Measurements from ENCODE around the gene ANGPTL2. TPM values are rescaled to one million over a fixed set of nuclear protein-coding genes. Genes with fewer than 3 reads are reported as not detected.

Gene ANGPTL2
- 9.5 and 14.7 TPM in 2 replicates for total RNA-seq (2012; rRNA removed)
- polyA plus RNA-seq (2012; rRNA removed), result 23.5 and 25.1 TPM in 2 replicates
- polyA plus RNA-seq (2012; cell fraction: cytosol; rRNA removed), result 17.2 and 30.6 TPM in 2 replicates
- polyA plus RNA-seq (2012; cell fraction: nucleus; rRNA removed; ENCODE audit: low replicate concordance), result 24.7 and 29.8 TPM in 2 replicates
- percentile 83 among the genes with signal in this experiment for Bru-seq, nascent RNA
- BruChase-seq, experiment 1, labeled RNA remaining after a 6-hour chase, result percentile 88 among the genes with signal in this experiment
- BruChase-seq, experiment 2, labeled RNA remaining after a 2-hour chase, result percentile 84 among the genes with signal in this experiment
- long read RNA-seq, transcript ANGPTL2-202 (5 exons, 3,707 nt), result major isoform, 21 of 86 reads
- long read RNA-seq, partial matches to known transcripts, result 24 of 86 reads
- long read RNA-seq, other reads (novel, unspliced or antisense), result 40 of 86 reads

- CTCF ChIA-PET, result interaction anchor here (0.6 to 1.5 kb wide), 5 partner anchors 9 to 154 kb away, joined by 3 to 5 read pairs (median 3); no protein-coding TSS in a partner anchor
- 1% methylated on average over 15 of the region's 43 CpGs; no CpG with 5 or more reads in 1 of the 2 experiments for WGBS, 2 experiments (ENCODE audit: extremely low coverage in 2 of 2, insufficient read length in 1 of 2)
- peak; percentile 92 for ATAC-seq (ENCODE audit: low read depth)
- TF ChIP-seq MAZ (IDR thresholded peaks at IDR 0.05; ENCODE audit: borderline replicate concordance, low read depth, low read length), result peak; percentile 96; the same call in 1 of the 2 replicates
- TF ChIP-seq, protein P1, sequence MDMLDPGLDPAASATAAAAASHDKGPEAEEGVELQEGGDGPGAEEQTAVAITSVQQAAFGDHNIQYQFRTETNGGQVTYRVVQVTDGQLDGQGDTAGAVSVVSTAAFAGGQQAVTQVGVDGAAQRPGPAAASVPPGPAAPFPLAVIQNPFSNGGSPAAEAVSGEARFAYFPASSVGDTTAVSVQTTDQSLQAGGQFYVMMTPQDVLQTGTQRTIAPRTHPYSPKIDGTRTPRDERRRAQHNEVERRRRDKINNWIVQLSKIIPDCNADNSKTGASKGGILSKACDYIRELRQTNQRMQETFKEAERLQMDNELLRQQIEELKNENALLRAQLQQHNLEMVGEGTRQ (IDR thresholded peaks at IDR 0.05; ENCODE audit: low read depth, low read length), result no peak
- no peak for TF ChIP-seq NFE2L2 (IDR thresholded peaks at IDR 0.05; ENCODE audit: low read depth, low read length)
- peak; percentile 95 for TF ChIP-seq BHLHE40 (IDR thresholded peaks at IDR 0.05; ENCODE audit: low read depth, low read length)
- no peak for TF ChIP-seq SMC3 (IDR thresholded peaks at IDR 0.05; ENCODE audit: low read depth, low read length)
- no peak for TF ChIP-seq CEBPB (IDR thresholded peaks at IDR 0.05; ENCODE audit: low read depth, low read length)
- TF ChIP-seq POLR2A (IDR thresholded peaks at IDR 0.05; ENCODE audit: low read depth, low read length), result peak; percentile 94
- no peak for TF ChIP-seq RFX5 (IDR thresholded peaks at IDR 0.05; ENCODE audit: low read depth, low read length)
- peak; percentile 41 for TF ChIP-seq FOS (IDR thresholded peaks at IDR 0.05; ENCODE audit: low read depth, low read length)
- no peak for TF ChIP-seq ELK1 (IDR thresholded peaks at IDR 0.05; ENCODE audit: borderline replicate concordance, low read depth, low read length)
- TF ChIP-seq MXI1 (IDR thresholded peaks at IDR 0.05; ENCODE audit: borderline replicate concordance, low read depth, low read length), result 0 out of 2 replicates have a peak, but pooled peaks have one; percentile 63
- no peak for TF ChIP-seq RCOR1 (IDR thresholded peaks at IDR 0.05; ENCODE audit: insufficient replicate concordance, low read length)
Observed at GRCh38 chr9:127122176-127123063, at the start of gene ANGPTL2. TSS of gene ANGPTL2 (minus strand) at chr9:127122635. CDS start at chr9:127108731, 13,904 bp downstream.

More at GRCh38 chr9:127122176-127123063, at the start of gene ANGPTL2:
- Histone ChIP-seq H3K23ac (ENCODE audit: low read depth, low read length) (peak within 1 kb of the TSS; percentile 90), H2BK20ac (ENCODE audit: low read depth, low read length) (peak within 1 kb of the TSS; percentile 90), H4K20me1 (ENCODE audit: insufficient read depth, low read length) (peaks cover 25% of the 10 kb centered on the region), H2BK15ac (ENCODE audit: low read depth, low read length) (peak within 1 kb of the TSS; percentile 91; the same call in 2 of the 3 replicates), H3K27ac (ENCODE audit: insufficient read depth, low read length) (peak within 1 kb of the TSS; percentile 83), H2BK5ac (ENCODE audit: low read depth, low read length, poor library complexity, severe bottlenecking) (peak within 1 kb of the TSS; percentile 75), H3K4me1 (ENCODE audit: control insufficient read depth, insufficient read depth, low read length) (peaks cover 27% of the 10 kb centered on the region), H3K4me2 (ENCODE audit: low read depth, low read length) (peak within 1 kb of the TSS; percentile 71), H3K9me3 (ENCODE audit: control insufficient read depth, insufficient read depth, low read length) (no peaks in the 10 kb centered on the region), H2AFZ (replicated peaks; ENCODE audit: low read length, poor library complexity) (peak within 1 kb of the TSS; percentile 92), H3K18ac (ENCODE audit: low read depth, low read length) (peak within 1 kb of the TSS; percentile 56), H2AK9ac (replicated peaks; ENCODE audit: low read depth, low read length, poor library complexity) (peak within 1 kb of the TSS; percentile 94), H2AK5ac (ENCODE audit: low read depth, low read length) (peak within 1 kb of the TSS; percentile 96), H2BK120ac (ENCODE audit: low read depth, low read length) (peak within 1 kb of the TSS; percentile 98), H3K27me3 (ENCODE audit: control insufficient read depth, insufficient read depth, low read length) (no peaks in the 10 kb centered on the region), H3K14ac (replicated peaks; ENCODE audit: low read depth, low read length) (peak within 1 kb of the TSS; percentile 94), H3K79me1 (ENCODE audit: low read depth in 1 of 2, low read length in 2 of 2) (peaks cover 26 to 42% of the 10 kb centered on the region in 2 experiments), H4K5ac (ENCODE audit: low read depth, low read length) (peak within 1 kb of the TSS; percentile 37), H4K8ac (ENCODE audit: low read depth in 2 of 2, low read length in 2 of 2) (peak within 1 kb of the TSS; percentile 44 to 88; a peak in 3 of 4 replicates), H3K4me3 (ENCODE audit: insufficient read depth, low read depth, low read length) (peak within 1 kb of the TSS; percentile 69), H3K4ac (ENCODE audit: low read depth, low read length) (peak within 1 kb of the TSS; percentile 94), H3K9me1 (ENCODE audit: insufficient read depth, low read length) (peaks cover 31% of the 10 kb centered on the region), H3K36me3 (ENCODE audit: control insufficient read depth, insufficient read depth, low read length) (peaks cover 23% of the 10 kb centered on the region; the same call in 1 of the 2 replicates), H4K91ac (ENCODE audit: insufficient read depth, low read depth, low read length) (peak within 1 kb of the TSS; percentile 93), H3K9ac (ENCODE audit: low read depth, low read length) (peak within 1 kb of the TSS; percentile 85), H3K56ac (ENCODE audit: extremely low read depth, insufficient read depth, low read length) (peak within 1 kb of the TSS; percentile 41; the same call in 1 of the 2 replicates)
- BruUV-seq (replicated peaks), result no TSS peak
- POLR2A ChIA-PET (ENCODE audit: unreplicated experiment), result interaction anchor here (0.5 to 1.4 kb wide), 3 partner anchors 11 to 40 kb away, joined by 3 to 8 read pairs (median 6); no protein-coding TSS in a partner anchor
- intact Hi-C loops (cut with micrococcal nuclease) (loop anchor here (1.0 kb wide), 5 partner anchors 37 to 182 kb away; no protein-coding TSS in a partner anchor), in situ Hi-C loops (cut with MboI; ENCODE audit: low sequenced_read_pairs) (loop anchor here (5.0 kb wide), 1 partner anchor 65 kb away; no protein-coding TSS in a partner anchor), dilution Hi-C loops (cut with HindIII; ENCODE audit: low sequenced_read_pairs, unreplicated experiment) (no loop called here)
- peak; percentile 95 for DNase-seq
